ENCODE results near the gene NAB1.
"Not testable (repeated sequence)": the region's sequence is repeated elsewhere in the genome, so short reads cannot be mapped to it uniquely, and the experiment has no call there.

Gene NAB1, protein sequence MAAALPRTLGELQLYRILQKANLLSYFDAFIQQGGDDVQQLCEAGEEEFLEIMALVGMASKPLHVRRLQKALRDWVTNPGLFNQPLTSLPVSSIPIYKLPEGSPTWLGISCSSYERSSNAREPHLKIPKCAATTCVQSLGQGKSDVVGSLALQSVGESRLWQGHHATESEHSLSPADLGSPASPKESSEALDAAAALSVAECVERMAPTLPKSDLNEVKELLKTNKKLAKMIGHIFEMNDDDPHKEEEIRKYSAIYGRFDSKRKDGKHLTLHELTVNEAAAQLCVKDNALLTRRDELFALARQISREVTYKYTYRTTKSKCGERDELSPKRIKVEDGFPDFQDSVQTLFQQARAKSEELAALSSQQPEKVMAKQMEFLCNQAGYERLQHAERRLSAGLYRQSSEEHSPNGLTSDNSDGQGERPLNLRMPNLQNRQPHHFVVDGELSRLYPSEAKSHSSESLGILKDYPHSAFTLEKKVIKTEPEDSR

DNA sequence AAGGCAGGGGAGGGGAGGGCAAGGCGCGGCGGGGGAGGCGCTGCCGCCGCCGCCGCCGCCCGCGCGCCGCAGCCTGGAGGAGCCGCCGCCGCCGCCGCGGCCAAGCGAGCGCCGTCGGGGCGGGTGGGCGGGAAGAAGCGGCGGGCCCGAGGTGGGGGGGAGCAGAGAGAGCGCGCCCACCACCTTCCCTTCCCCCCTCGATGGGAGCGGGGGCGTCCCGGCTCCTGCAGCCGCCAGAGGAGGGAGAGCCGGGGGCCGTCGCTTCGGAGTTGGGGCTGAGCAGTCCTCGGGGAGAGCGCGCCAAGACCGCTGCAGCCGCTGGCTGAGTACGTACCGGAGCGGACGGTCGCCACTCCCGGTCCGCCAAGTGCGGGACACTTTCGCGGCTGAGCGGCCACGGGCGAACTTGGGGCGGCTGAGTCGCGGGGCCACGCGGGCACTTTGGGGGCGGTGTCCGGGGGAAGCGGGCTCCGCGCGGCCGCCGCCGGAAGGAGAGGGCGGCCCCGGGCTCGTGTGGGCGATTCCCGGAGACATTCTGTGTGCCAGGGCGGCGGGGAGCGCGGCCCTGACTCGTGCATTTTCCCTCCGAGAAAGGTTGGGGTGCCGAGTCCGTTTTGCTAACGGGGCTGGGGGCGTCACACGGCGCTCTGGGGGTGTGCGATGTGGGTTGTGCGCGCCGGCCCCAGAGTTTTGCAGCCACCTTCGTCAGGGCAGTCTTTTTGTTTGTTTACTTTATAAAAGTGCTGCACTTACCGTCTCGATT, at the start of gene NAB1:
Gene NAB1 (plus strand): TSS at position 49 of the 763 bp plus-strand sequence. CDS start 10,094 bp downstream, outside the sequence.
- peak; percentile 81 for DNase-seq

DNA sequence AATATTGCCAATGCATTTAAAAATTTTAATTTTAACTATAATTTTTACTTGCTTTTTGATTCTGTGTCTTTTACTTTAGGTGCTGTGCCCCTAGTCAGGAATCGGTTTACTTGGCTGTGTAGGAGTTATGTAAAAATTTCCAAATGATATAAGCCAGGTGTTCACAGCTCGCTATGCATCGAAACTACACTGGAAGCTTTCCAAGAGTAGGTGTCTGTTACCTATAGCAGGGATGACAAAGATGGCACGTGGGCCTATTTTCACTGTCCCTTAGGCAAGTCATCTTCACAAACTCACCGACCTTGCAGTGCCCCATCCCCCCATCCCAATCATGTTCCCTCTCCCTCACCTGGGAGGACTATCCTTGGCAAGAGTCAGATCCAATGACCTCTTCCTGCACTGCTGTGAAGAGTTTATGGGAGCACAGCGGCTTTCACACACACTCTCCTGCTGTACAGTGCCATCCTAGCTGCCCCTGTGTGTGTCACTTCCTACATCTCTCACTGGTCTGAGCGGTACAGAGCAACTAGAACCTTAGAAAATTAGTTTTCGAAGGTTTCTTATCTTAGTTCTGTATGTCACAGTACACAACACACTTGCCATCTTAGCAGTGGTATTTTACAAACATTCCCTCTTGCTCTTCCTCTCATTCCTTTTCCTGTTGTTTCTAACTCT, 49.2 kb upstream of the NAB1 start:
- no peak for DNase-seq

DNA sequence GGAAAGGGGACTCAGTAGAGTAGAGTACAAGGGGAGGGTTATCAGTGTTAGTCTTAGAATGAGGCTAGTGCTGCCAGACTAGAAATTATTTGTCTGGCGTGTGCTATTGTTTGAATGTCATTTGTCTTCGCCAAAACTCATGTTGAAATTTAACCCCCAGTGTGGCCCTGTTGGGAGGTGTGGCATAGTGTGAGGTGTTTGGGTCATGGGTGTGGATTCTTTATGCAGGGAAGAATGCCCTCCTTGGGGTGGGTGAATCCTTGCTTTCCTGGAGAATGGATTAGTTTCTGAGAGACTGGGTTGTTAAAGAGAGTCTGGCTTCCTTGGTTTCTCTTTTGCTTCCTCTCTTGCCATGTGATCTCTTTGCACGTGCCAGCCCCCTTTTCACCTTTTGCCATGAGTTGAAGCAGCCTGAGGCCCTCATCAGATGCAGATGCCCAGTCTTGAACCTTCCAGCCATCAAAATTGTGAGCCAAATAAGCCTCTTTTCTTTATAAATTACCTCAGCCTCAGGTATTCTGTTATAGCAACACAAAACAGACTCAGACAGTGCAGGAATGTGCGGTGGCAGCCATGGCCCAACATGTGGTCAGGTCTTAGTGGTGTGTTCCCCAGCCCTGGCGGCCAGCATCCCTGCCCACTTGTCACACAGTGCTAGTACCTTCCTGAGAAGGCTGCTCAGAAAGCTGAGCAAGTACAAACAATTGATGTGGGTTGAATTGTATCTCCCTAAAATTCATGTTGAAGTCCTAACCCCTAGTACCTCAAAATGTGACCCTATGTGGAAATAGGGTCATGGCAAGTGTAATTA, 48.4 kb upstream of the NAB1 start:
- no peak for DNase-seq

DNA sequence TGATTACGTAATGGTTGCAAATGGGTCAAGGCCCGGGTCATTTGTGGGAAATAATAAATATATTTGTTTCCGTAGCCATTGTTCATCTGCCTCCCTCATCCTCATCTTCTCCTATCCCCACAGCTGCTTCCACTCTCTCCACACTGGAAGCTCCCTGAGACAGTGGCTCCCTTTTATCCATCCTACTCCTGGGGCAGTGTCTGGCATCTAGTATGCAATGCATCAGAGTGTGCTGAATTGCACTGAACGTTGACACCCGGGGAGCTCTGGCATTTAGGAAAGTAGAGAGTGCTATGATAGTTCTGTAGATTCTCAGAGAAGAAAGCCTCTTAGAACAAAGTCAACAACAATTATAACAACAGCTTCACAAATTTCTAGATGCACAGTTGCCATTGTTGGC, 45.5 kb upstream of the NAB1 start:
- no peak for DNase-seq

DNA sequence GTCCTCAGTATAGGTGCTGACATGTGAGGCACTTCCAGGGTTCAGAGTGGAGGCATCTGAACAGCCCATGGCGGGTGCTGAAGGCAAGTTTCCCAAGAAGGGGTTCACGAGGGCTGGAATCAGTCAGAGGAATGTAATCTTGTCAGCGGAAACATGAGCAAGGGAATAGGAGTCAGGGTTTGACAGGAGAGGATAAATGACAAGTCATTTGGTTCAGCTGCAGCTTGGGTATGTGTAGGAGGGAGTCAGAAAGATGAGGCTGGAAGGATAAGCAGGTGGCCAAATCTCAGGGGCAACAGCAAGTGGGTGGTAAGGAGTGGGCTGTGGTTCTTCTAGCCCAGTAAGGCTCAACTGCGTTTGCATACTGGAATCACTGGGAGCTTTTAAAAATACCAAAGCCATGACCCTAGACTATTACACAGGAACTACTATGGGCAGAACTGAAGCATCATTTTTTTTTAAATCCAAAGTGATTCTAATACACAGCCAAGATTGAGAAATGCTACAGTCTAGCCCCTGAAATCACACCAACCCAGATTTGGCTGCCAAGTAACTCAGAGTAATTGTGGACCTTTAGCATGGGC, 41.8 kb upstream of the NAB1 start:
- no peak for DNase-seq

DNA sequence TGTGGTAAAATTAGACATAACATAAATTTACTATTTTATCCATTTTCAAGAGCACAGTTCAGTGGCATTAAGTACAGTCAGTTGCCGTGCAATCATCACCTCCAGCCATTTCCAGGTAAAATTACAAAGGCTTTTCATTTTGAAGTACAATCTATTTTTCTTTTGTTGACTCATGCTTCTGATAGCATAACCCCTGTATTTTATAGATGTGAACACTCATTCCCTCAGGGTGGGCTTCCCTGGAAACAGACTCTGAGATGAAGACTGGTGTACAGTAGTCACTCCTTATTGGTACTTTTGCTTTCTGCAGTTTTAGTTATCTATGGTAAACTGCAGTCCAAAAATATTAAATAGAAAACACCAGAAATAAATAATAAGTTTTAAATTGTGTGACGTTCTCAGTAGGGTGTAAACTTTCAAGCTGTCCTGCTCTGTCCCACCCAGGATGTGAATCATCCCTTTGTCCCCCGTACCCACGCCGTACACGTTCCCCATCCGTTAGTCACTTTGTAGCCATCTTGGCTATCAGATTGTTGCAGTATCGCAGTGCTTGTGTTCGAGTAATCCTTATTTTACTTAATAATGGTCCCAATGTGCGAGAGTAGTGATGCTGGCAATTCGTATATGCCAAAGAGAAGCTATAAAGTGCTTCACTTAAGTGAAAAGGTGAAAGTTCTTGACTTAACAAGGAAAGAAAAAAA, 41.1 kb upstream of the NAB1 start:
- DNase-seq, result no peak

DNA sequence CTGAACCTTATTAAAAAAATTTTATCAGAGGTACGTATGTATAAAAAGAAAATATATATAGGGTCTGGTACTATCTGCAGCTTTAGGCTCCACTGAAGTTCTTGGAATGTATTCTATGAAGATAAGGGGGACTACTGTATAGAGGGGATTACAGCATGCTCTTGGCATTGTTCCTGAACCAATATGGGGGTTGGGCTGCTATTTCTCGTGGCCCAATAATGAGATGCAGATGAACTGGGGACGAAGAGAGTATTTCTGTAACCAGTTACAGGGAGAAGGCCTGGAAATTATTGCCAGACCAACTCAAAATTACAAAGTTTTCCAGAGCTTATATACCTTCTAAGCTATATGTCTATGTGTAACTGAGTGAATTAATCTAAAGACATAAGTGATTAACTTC, 40.0 kb upstream of the NAB1 start:
- not testable (repeated sequence) for DNase-seq

DNA sequence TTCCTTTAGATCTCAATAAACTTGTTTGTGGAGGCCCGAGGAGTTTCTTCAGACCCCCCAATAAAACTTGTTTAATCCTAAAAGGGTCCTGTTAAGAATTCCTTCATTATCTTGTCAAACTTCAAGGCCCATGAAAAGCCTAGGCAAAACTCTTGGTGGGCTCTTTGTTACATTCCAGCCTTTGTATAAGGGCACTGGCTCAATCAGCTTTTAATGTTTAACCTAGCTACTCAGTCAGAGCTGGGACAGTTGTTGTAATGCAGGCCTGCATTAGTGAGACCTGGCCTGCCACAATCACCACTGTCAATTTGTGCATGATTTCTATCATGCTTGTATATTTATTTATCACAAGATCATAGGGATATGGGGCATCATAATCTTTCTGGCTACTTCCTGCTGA, 39.5 kb upstream of the NAB1 start:
- DNase-seq, result not testable (repeated sequence)

DNA sequence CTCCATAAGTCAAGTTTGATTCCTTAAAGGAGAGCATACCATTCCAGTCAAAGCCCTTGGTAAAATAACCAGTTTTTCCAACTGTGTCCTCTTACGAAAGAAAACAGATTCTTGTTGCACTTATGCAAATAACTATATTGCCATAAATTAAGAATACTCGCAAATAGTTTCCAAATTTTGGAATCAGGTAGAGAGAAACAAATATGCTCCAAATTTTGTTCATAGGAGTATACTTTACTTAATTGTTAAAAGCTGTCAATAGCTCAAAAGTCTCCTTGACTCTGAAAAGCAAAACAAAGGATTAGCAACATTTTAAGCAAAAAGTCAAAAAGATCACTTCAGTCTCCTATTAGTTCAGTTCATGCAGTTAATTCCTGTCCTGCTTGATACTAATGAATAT, 38.4 kb upstream of the NAB1 start:
- not testable (repeated sequence) for DNase-seq

DNA sequence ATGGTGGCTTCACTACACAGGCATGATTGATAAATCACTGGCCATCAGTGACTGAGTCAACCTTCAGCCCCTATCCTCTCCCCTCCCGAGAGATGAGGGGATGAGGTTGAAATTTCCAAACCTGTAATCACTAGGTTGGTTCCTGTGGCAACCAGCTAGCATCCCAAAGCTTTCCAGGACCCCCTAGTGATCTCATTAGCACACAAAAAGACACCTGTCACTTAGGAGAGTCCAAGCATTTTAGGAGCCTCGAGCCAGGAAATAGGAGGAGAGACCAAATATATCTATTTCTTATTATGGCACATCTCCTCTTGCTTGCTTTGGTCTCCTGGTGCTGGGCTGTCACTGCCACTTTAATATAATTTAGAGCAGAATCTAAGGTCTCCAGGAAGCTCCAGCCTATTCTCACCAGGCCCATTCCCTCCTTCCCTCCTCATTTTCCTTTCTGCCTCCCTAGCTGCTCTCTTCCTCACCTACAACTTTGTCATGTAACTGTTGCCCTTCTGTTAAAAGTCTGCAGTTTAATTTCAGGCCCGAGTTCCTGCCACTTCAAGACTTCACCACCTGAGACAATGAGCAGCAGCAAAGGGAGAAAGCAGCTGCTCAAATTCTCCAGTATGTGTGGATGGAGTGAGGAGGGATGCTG, 33.2 kb upstream of the NAB1 start:
- DNase-seq, result no peak

DNA sequence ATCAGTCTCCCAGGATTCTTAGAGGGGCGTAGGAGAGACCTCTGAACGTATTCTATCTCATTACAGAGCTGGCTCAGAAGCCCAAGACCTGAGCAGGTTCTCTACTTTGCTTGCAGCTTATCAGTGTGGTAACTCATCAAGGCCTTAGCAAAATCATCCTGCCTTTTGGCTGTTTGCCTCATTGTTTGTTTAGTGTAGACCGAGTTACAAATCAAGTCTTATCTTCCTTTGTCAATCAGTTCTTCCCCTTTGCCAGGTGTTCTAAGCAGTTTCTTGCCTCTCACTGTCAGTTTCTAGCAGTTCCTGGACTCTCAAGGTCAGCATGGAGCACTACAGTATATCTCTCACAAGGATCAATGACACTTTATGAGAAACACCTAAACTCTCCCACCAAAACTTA, 30.9 kb upstream of the NAB1 start:
- DNase-seq, result no peak

DNA sequence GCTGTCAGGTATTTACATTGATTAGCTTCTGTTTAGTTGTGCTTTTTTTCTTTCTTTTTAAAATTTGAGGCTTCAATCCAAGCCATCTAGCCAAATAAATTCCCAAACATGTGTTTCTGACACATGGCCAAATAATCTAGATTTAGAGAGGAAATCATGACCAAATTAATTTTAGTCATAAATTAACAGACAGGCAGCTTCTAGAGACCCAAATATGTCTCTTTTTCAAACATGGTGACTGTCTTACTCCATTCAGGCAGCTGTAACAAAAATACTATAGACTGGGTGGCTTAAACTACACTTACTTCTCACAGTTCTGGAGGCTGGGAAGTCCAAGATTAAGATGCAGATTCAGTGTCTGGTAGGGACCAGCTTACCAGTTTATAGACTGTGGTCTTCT, 23.2 kb upstream of the NAB1 start:
- no peak for DNase-seq

DNA sequence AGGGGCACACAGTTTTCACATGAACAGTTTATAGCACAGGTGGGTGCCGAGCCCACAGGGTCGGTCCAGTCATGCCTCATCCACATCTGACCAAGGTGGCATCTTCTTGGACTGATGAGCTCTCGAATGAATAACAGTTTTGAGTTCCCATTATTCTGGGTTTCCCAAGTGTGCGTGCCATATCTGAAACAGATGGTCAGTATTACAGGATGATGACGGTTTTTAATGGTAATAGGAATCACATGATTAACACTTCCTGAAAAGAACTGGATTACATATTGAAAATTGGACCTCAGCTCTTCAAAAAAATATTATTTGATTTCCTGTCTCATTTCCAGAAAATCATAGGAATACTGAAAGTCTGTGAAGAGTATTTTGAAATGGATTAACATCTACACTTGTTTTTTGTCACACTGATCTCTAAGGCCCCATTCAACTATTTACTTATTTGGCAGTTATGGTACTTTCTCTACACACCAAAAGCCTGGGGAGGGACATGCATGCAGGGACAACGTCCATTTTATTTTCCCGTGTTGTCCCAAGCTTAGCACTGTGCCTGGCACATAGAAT, 22.2 kb upstream of the NAB1 start:
- DNase-seq, result no peak

DNA sequence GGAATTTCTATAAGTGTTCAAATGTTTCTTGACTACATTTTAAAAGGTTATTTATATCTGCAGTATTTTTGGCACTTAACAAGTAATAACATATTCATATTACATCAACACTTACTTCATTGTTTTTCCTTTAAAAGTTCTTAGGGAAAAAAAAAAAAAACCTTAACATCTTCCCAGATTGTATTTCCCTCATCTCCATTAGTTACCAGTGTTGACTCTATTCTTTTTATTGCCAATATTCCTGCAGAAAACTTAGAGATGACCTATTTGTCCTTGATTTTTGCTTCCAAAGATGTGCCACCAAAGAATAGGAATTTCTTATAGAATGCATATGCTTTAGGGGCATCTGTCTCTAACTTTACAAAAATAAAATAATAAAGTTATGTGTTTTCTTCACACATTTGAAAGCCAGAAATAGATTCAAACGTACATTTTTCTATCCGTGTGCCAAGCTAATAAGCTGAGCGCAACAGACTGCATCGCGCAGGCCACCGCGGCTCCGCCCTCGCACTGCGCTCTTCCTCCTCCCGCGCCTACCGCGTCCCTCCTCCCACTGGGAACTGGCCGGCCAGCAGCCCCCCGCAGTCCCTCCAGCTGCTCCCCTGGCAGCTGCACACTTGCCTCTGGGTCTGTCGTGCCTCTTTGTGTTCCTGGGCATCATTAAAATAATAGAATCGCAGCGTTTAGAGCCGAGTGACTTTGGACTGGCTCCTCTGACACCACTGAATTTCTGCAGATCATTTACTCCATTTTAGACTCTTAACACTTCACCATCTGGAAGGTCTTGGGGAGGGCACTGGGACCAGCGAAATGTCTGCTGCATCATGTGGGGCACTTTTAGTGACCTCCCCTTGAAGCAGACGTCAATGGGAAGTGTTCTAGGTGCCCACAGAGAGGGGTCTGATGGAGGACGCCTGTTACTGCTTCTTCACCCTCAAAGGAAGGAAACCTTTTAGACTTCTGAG, 21.2 kb upstream of the NAB1 start:
- peak; percentile 81 for DNase-seq

DNA sequence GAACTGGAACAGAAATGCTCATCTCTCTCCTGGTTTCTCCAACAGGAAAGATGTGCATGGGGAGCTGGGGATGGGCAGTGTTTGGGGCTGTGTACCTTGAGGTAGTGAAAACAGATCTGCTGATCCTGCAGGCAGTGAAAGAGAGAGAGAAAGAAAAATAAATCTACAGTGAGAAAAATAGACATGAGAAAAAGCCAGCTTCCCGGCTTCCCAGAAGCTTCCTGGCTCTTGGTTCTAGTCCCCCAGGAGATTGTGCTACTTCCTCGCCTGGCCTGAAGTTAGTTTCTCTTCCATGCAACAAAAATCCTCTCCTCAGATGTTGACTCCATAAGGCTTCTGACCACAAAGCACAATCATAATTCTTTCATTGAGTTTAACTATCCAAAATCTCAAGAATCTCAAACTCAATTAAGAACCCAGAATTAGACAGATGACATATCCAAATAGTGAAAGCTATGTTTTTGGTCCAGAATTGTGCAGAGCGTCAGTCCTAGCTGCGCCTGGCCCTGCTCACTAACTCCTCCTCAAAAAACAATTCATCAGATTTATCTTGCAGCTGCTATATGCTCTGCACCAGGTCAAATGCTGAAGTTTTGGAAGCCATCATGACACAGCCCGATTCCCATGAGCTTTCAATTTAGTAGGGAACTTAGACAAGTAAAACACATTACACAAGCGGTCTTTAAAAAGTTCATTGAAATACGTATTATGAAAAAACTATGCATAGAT, 20.1 kb upstream of the NAB1 start:
- DNase-seq, result peak; percentile 74

DNA sequence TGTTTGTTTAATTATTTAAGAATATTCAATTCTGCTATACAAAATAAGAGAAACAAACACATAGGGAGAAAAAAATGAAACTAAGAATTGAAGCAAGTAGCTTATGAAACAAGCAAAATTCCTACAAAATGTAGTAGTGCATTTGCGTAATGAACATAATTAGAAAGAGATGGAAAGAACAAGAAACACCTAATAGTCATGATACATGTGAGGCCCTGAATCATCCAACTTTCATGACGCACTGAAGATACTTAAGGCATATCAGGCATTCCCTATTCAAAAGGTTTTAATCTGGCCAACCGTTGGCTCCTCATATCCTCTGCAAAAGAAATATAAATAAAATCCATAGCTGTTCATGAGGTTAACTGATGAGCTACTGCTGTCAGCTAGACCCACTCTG, 14.5 kb upstream of the NAB1 start:
- DNase-seq, result no peak

DNA sequence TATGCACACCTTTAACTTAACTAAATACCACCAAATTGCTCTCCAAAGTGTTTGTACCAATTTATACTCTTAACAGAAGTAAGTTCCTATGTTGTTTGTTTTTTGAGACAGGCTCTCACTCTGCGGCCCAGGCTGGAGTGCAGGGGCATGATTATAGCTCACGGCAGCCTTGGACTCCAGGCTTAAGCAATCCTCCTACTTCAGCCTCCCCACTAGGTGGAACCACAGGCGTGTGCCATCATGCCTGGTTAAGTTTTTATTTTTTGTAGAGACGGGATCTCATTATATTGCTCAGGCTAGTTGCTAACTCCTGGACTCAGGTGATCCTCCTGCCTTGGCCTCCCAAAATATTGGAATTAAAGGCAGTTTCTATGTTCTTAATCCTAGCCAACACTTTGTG, 13.1 kb upstream of the NAB1 start:
- no peak for DNase-seq

DNA sequence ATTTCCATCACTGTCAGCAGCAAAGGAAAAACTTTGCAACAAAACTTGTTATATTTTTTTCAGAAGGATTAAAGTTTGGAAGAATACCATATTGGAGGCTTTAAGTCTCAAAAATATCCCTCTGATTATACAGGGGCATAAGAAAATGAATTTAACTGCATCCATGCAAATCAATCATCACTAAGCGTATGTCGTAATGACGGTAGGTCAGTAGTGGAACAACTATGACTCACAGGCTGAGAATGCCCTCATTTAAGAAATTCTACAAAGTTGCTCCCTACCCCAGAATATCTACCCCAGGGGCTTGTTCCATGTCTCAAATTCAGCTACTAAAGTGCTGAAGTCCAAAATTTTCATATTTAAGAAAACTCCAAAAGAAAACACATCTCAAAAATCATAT, 12.5 kb upstream of the NAB1 start:
- DNase-seq, result no peak

DNA sequence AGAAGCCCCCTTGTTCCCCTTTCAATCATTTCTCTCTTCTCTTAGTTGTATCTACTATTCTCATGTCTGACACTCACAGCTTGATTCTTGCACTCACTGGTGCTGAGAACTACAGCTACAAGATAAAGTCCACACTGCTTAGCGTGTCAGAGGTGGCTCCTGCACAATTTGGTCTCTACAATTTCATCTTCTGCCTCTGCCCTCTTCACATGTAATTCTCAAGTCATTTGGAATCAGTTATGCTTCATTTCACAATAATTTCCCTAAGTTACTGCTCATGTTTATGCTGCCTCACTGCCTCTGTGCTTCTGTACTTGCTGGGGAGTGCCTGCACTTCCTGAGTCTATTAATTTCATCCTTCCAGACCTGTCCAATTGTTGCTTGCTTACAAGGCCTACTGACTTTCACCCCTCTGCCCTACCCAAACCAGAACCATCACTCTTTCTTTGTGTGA, 11.6 kb upstream of the NAB1 start:
- no peak for DNase-seq

Measured in femur (tissue), 1 donor.